IgD-negative memory B cell (primary cell): ENCODE results near the gene KCNJ15. TPM values are rescaled to one million over a fixed set of nuclear protein-coding genes. Genes with fewer than 3 reads are reported as not detected.
"Not testable (repeated sequence)": the region's sequence is repeated elsewhere in the genome, so short reads cannot be mapped to it uniquely, and the experiment has no call there.

ENCODE experiments used
- H3K27ac Mint-ChIP-seq, 3 donors: one replicate each; pipeline ENCODE4 v1.8.0; 2020 to 2022; ENCODE audit warnings: mild to moderate bottlenecking in 3 of 3, mixed read lengths in 3 of 3, moderate library complexity in 1 of 3
- H3K27me3 Mint-ChIP-seq: one replicate; pipeline ENCODE4 v1.8.0; 2021; ENCODE audit warnings: mixed read lengths
- H3K36me3 Mint-ChIP-seq: one replicate; pipeline ENCODE4 v1.8.0; 2020; ENCODE audit warnings: mild to moderate bottlenecking, mixed read lengths
- H3K4me1 Mint-ChIP-seq, 3 donors: one replicate each; pipeline ENCODE4 v1.8.0; 2020 to 2022; ENCODE audit warnings: mixed read lengths in 3 of 3, mild to moderate bottlenecking in 1 of 3
- H3K4me3 Mint-ChIP-seq, 4 donors: one replicate each; pipeline ENCODE4 v1.8.0; 2020 to 2022; ENCODE audit warnings: mild to moderate bottlenecking in 4 of 4, mixed read lengths in 4 of 4, moderate library complexity in 3 of 4
- H3K9me3 Mint-ChIP-seq, 3 donors: one replicate each; pipeline ENCODE4 v1.8.0; 2020 to 2021; ENCODE audit warnings: mixed read lengths in 3 of 3, mild to moderate bottlenecking in 1 of 3
- polyA plus RNA-seq: library from polyadenylated mRNA; unstranded; fragments of 300-500 nt; fragmentation: Illumina TruSeq; gene quantifications from one replicate; pipeline ENCODE4 v1.2.3, GENCODE V29; 2021

The KCNJ15 gene
- polyA plus RNA-seq, 1 donor from 2014 or later: not detected

GRCh38 chr21:38236232-38236631, 20.6 kb upstream of the KCNJ15 start:
- no peak overlapping the region for H3K4me3 Mint-ChIP-seq
- H3K27ac Mint-ChIP-seq: no peak overlapping the region
- no peaks in the 10 kb centered on the region for H3K36me3 Mint-ChIP-seq
- peaks cover 1% of the 10 kb centered on the region for H3K27me3 Mint-ChIP-seq
- H3K9me3 Mint-ChIP-seq: peaks cover 0 to 10% (median 1%) of the 10 kb centered on the region in 3 donors
- peaks cover 0 to 2% (median 0%) of the 10 kb centered on the region in 3 donors for H3K4me1 Mint-ChIP-seq

GRCh38 chr21:38239672-38240071, 17.1 kb upstream of the KCNJ15 start:
- H3K27me3 Mint-ChIP-seq: peaks cover 7% of the 10 kb centered on the region
- H3K27ac Mint-ChIP-seq: no peak overlapping the region
- H3K9me3 Mint-ChIP-seq: peaks cover 0 to 1% (median 0%) of the 10 kb centered on the region in 3 donors
- no peaks in the 10 kb centered on the region for H3K36me3 Mint-ChIP-seq
- no peak overlapping the region for H3K4me3 Mint-ChIP-seq
- H3K4me1 Mint-ChIP-seq: no peaks in the 10 kb centered on the region

DNA sequence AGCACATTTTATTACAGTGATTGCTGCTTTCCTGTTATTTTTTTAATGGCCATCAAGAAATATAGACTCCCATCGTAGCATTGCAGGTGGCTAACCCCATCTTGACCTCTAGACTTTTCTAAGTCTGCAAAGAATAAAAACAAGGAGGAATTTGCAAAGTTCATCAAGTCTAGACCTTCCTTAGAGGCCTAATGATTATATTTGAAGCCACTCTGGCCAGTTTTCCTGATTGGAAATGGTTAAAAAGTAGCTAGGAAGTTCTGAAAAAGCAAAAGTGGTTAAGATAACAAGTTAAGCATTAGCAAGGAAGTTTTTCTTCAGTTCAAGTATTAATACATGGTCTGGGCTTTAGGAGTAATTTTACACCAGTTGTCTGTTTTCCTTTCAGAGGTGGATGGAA, 16.7 kb upstream of the KCNJ15 start:
- H3K27me3 Mint-ChIP-seq: peaks cover 7% of the 10 kb centered on the region
- peaks cover 0 to 1% (median 0%) of the 10 kb centered on the region in 3 donors for H3K9me3 Mint-ChIP-seq
- no peaks in the 10 kb centered on the region for H3K36me3 Mint-ChIP-seq
- H3K4me1 Mint-ChIP-seq: no peaks in the 10 kb centered on the region
- H3K27ac Mint-ChIP-seq: no peak overlapping the region
- H3K4me3 Mint-ChIP-seq: no peak overlapping the region

DNA sequence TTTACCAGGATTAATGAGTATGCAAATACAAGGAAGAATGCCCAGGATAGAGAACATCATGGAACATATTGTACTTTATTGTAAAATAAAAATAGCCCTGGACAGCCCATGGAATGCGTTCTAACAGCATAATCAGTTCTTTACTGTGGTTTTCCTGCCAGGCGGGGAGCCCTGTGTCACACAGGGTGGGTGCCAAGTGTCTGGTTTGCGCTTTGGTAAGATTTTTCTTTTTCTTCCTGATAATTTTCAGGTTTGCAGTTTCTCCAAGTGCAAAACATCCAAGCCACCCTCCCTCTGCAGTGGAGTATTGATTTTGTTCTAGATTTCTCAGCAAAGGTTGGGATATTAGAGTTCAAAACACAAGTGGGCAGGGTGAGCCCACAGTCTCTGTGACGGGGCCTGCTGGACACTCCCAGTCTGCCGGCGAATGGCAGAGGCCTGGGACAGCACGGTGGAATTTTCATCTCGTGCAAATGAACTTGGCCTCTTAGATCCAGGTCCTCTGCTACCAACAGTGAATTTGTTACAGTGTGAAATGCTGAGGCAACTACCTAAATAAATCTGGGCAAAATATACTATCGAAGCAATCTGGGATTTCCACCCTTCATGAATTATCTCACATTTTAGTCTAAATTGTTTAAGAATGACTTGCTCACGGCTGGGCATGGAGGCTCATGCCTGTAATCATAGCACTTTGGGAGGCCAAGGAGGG, 15.6 kb upstream of the KCNJ15 start:
- Mint-ChIP-seq H3K9me3 (peaks cover 0 to 1% (median 0%) of the 10 kb centered on the region in 3 donors), H3K4me3 (no peak overlapping the region), H3K27me3 (peaks cover 7% of the 10 kb centered on the region), H3K36me3 (no peaks in the 10 kb centered on the region), H3K4me1 (no peaks in the 10 kb centered on the region), H3K27ac (no peak overlapping the region)

DNA sequence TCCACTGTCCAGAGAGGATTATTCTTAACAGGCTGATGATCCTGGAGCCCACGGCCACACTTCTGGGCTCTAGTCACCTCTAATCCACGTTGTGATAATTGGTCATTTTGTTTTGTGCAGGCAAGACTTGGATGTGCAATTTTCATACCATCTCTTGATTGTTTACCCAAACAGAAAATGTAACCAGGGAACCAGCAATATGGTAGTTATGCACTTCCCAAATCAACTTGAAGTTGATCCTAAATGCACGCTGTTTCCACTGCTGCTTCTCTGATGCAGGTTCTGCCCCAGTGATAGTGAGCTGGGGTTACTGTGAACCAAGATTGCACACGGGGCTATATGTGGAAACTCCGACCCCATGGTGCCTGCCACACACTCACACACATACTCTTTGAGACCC, 14.7 kb upstream of the KCNJ15 start:
- H3K27ac Mint-ChIP-seq: no peak overlapping the region
- H3K4me3 Mint-ChIP-seq: no peak overlapping the region
- H3K36me3 Mint-ChIP-seq: no peaks in the 10 kb centered on the region
- peaks cover 0 to 2% (median 1%) of the 10 kb centered on the region in 3 donors for H3K9me3 Mint-ChIP-seq
- peaks cover 7% of the 10 kb centered on the region for H3K27me3 Mint-ChIP-seq
- no peaks in the 10 kb centered on the region for H3K4me1 Mint-ChIP-seq

DNA sequence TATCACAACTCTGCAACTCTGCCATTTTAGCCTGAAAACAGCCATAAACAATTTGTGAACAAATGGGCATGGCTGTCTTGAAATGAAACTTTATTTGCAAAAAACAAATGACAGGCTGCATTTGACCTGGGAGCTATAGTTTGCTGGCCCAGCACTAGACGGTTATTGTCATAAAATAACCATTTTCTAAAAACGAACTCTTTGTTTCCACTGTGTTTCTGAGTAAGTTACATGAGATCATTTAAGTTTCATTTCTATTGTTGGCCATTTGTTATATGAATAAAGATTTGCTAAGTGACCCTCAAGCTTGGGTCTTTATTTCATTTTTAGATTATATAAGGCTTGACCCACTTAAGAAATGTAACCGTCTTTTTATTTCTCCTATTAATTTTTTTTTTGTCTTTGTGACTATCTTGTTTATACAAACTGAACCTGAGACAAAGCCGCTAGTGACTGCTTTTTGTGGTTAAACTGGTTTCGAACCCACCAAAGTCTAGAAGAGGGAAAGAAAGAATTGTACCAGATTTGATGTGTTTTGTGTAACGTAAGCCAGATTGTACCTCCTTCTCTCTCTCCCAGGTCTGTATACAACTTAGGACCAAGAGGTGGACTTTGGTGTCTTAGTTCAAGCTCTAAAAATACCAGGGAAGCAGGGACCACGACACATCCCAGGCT, 12.9 kb upstream of the KCNJ15 start:
- Mint-ChIP-seq H3K27ac (no peak overlapping the region), H3K4me1 (no peaks in the 10 kb centered on the region), H3K27me3 (peaks cover 7% of the 10 kb centered on the region), H3K4me3 (no peak overlapping the region), H3K36me3 (no peaks in the 10 kb centered on the region), H3K9me3 (peaks cover 0 to 5% (median 1%) of the 10 kb centered on the region in 3 donors)

DNA sequence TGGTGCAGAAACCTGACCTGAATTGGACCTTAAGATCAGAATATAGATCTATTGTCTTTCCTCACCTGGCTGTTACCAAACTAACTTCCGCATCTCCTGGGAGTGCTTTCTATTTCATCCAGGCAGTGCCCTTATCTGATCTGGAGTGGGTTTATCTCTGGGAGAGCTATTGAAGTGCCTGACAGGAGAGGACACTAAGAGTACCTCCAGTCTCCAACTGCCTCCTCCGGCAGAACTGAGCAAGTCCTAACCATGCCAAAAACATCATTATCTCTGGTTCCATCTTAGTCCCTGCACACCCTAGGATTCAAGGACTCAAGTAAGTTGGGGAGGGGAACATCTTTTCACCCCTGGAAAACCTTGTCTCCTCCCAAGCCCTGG, 12.4 kb upstream of the KCNJ15 start:
- H3K4me3 Mint-ChIP-seq: no peak overlapping the region

GRCh38 chr21:38244885-38245869, 11.6 kb upstream of the KCNJ15 start:
- Mint-ChIP-seq H3K4me1 (no peaks in the 10 kb centered on the region), H3K36me3 (no peaks in the 10 kb centered on the region), H3K27me3 (peaks cover 7% of the 10 kb centered on the region), H3K9me3 (peaks cover 0 to 5% (median 1%) of the 10 kb centered on the region in 3 donors), H3K27ac (no peak overlapping the region), H3K4me3 (no peak overlapping the region)

More for the DNA sequence above, 12.4 kb upstream of the KCNJ15 start:
- no peak overlapping the region for H3K27ac Mint-ChIP-seq
- no peaks in the 10 kb centered on the region for H3K4me1 Mint-ChIP-seq
- H3K36me3 Mint-ChIP-seq: no peaks in the 10 kb centered on the region
- peaks cover 0 to 5% (median 1%) of the 10 kb centered on the region in 3 donors for H3K9me3 Mint-ChIP-seq
- H3K27me3 Mint-ChIP-seq: peaks cover 7% of the 10 kb centered on the region

- H3K4me1 Mint-ChIP-seq: no peaks in the 10 kb centered on the region
- no peak overlapping the region for H3K27ac Mint-ChIP-seq
- H3K27me3 Mint-ChIP-seq: peaks cover 4% of the 10 kb centered on the region
- H3K36me3 Mint-ChIP-seq: no peaks in the 10 kb centered on the region
- no peak overlapping the region for H3K4me3 Mint-ChIP-seq
- peaks cover 0 to 5% (median 1%) of the 10 kb centered on the region in 3 donors for H3K9me3 Mint-ChIP-seq
Measured at GRCh38 chr21:38246511-38246910, 10.3 kb upstream of the KCNJ15 start.

DNA sequence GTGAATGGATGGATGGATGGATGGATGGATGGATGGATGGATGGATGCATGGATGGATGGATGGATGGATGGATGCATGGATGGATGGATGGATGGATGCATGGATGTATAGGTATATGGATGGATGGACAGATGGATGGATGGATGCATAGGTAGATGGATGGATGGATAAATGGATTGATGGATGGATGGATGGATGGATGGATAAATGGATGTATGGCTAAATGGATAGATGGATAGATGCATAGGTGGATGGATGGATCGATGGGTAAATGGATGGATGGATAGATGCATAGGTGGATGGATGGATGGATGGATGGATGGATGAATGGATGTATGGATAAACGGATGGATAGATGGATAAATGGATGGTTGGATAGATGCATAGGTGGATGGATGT, 9.7 kb upstream of the KCNJ15 start:
- not testable (repeated sequence) for H3K27ac Mint-ChIP-seq, H3K36me3 Mint-ChIP-seq, H3K4me3 Mint-ChIP-seq, H3K4me1 Mint-ChIP-seq, H3K27me3 Mint-ChIP-seq, H3K9me3 Mint-ChIP-seq

GRCh38 chr21:38247738-38248510, 8.9 kb upstream of the KCNJ15 start:
- Mint-ChIP-seq H3K27ac (no peak overlapping the region), H3K4me3 (no peak overlapping the region)

DNA sequence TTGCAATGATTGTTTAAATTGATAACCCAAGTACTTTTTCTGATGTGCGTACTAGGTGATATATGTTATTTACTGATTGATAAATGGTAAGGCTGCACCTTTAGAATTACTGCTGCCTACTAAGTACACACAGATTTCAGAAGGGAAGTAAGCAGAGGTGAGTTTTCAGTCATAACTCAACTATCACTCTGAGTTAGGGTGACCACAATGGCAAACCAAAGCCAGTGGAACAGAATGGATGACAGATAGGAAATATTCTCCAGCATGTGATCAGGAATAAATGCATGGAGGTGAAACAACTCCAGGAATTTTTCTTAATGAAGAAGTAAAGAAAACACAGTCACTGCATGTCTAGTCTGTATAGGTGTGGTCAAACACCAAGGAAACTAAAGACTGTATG, 7.5 kb upstream of the KCNJ15 start:
- no peaks in the 10 kb centered on the region for H3K36me3 Mint-ChIP-seq
- H3K27ac Mint-ChIP-seq: no peak overlapping the region
- H3K4me3 Mint-ChIP-seq: no peak overlapping the region
- no peaks in the 10 kb centered on the region for H3K4me1 Mint-ChIP-seq
- H3K9me3 Mint-ChIP-seq: peaks cover 0 to 5% (median 0%) of the 10 kb centered on the region in 3 donors
- H3K27me3 Mint-ChIP-seq: no peaks in the 10 kb centered on the region

More at GRCh38 chr21:38247738-38248510, 8.9 kb upstream of the KCNJ15 start:
- Mint-ChIP-seq H3K4me1 (no peaks in the 10 kb centered on the region), H3K9me3 (peaks cover 0 to 5% (median 0%) of the 10 kb centered on the region in 3 donors), H3K36me3 (no peaks in the 10 kb centered on the region), H3K27me3 (no peaks in the 10 kb centered on the region)

- Mint-ChIP-seq H3K27me3 (no peaks in the 10 kb centered on the region), H3K27ac (no peak overlapping the region), H3K9me3 (peaks cover 0 to 5% (median 0%) of the 10 kb centered on the region in 3 donors), H3K4me1 (no peaks in the 10 kb centered on the region), H3K4me3 (no peak overlapping the region), H3K36me3 (no peaks in the 10 kb centered on the region)
Measured at GRCh38 chr21:38249696-38250278, 7.0 kb upstream of the KCNJ15 start.

DNA sequence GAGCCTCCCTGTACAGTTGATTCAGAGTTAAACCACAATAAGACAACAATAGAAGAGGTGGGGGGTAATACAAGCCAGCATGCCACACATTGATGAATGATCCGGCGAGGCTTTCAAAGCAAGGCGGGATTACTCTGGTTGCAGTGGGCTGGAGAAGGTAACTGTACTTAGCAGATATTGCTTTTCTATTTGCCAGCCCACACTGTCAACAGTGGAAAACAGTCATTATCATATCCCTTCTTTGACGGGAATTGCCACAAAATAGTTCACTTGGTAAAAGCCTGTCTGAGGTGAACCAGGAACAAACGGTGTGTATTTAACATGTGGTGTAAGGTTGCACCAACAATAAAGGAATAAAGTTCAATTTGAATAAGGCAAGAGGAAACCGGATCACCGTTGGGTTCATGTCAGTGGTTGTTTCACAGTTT, 5.8 kb upstream of the KCNJ15 start:
- no peak overlapping the region for H3K4me3 Mint-ChIP-seq
- no peaks in the 10 kb centered on the region for H3K4me1 Mint-ChIP-seq
- H3K27me3 Mint-ChIP-seq: no peaks in the 10 kb centered on the region
- H3K27ac Mint-ChIP-seq: no peak overlapping the region
- H3K36me3 Mint-ChIP-seq: no peaks in the 10 kb centered on the region
- peaks cover 0 to 5% (median 0%) of the 10 kb centered on the region in 3 donors for H3K9me3 Mint-ChIP-seq
